Activated CD8-positive, alpha-beta memory T cell treated with anti-CD3 and anti-CD28 coated beads for 4 hours (primary cell): ENCODE measurements around the gene SH2D1A.
"Not testable (repeated sequence)": the region's sequence is repeated elsewhere in the genome, so short reads cannot be mapped to it uniquely, and the experiment has no call there.

ENCODE experiments used
- DNase-seq, 2 donors: peaks; one replicate each; pipeline ENCODE4 v3.0.0-alpha.2; 2020; ENCODE audit warnings: low read depth in 2 of 2

SH2D1A gene

GRCh38 chrX:124346117-124346876, at the start of gene SH2D1A:
SH2D1A (plus strand) TSS chrX:124346563; CDS start chrX:124346643, 80 bp downstream.
- no peak for DNase-seq

- DNase-seq = not testable (repeated sequence)
Measured at GRCh38 chrX:124299323-124299722, 47.0 kb upstream of the SH2D1A start.

- no peak for DNase-seq
Measured at GRCh38 chrX:124300405-124300804, 46.0 kb upstream of the SH2D1A start.

GRCh38 chrX:124307253-124307907, 39.0 kb upstream of the SH2D1A start:
- DNase-seq = no peak

- DNase-seq = no peak
Measured at GRCh38 chrX:124325732-124326131, 20.6 kb upstream of the SH2D1A start.

- DNase-seq = no peak
Measured at GRCh38 chrX:124328765-124329164, 17.6 kb upstream of the SH2D1A start.

- DNase-seq = no peak
Measured at GRCh38 chrX:124332481-124333424, 13.6 kb upstream of the SH2D1A start, which contains the start of gene TEX13D. TEX13D (plus strand) TSS chrX:124332660; CDS start chrX:124332918, 258 bp downstream.

- DNase-seq = no peak
Measured at GRCh38 chrX:124333862-124334261, 12.5 kb upstream of the SH2D1A start.

- not testable (repeated sequence) for DNase-seq
Measured at GRCh38 chrX:124334555-124334954, 11.8 kb upstream of the SH2D1A start.

GRCh38 chrX:124335598-124335997, 10.8 kb upstream of the SH2D1A start:
- DNase-seq = no peak

GRCh38 chrX:124337916-124338315, 8.4 kb upstream of the SH2D1A start:
- no peak for DNase-seq

- DNase-seq = no peak
Measured at GRCh38 chrX:124338733-124339514, 7.4 kb upstream of the SH2D1A start.

- no peak for DNase-seq
Measured at GRCh38 chrX:124341396-124342132, 4.8 kb upstream of the SH2D1A start.

GRCh38 chrX:124342174-124342867, 4.0 kb upstream of the SH2D1A start:
- no peak for DNase-seq

GRCh38 chrX:124343016-124343415, 3.3 kb upstream of the SH2D1A start:
- no peak for DNase-seq

- DNase-seq = no peak
Measured at GRCh38 chrX:124344246-124344645, 2.1 kb upstream of the SH2D1A start.

GRCh38 chrX:124346877-124347241, 496 bp downstream of the SH2D1A start:
- DNase-seq = no peak

GRCh38 chrX:124347242-124347641, 879 bp downstream of the SH2D1A start:
- DNase-seq = no peak

GRCh38 chrX:124348182-124348581, 1.8 kb downstream of the SH2D1A start:
- no peak for DNase-seq

- no peak for DNase-seq
Measured at GRCh38 chrX:124348885-124349453, 2.6 kb downstream of the SH2D1A start.
